Measurements from ENCODE around the gene CCDC81.
A peak's percentile ranks its signal among the peaks of the same experiment; 100 is the strongest.

The CCDC81 gene

GRCh38 chr11:86365546-86365945, 9.1 kb upstream of the CCDC81 start:
- no peak for TF ChIP-seq Cebpa-rat (IDR thresholded peaks at IDR 0.05)
- no peaks in the 10 kb centered on the region for H3K4me1 ChIP-seq

GRCh38 chr11:86369668-86370067, 5.0 kb upstream of the CCDC81 start:
- Histone ChIP-seq H3K27ac (no peak overlapping the region), H3K4me3 (no peak overlapping the region), H3K9ac (no peak overlapping the region), H3K27me3 (no peaks in the 10 kb centered on the region), H3K4me1 (no peaks in the 10 kb centered on the region), H3K36me3 (no peaks in the 10 kb centered on the region), H3K9me3 (0 out of 2 replicates have a peak, but pooled peaks cover 6% of the 10 kb centered on the region), H4K20me1 (no peaks in the 10 kb centered on the region), H3K4me2 (no peak overlapping the region)
- peak; percentile 58; the same call in 1 of the 2 replicates for TF ChIP-seq Cebpa-rat (IDR thresholded peaks at IDR 0.05)

More at GRCh38 chr11:86365546-86365945, 9.1 kb upstream of the CCDC81 start:
- Histone ChIP-seq H3K9ac (no peak overlapping the region), H3K27me3 (no peaks in the 10 kb centered on the region), H4K20me1 (no peaks in the 10 kb centered on the region), H3K9me3 (no peaks in the 10 kb centered on the region), H3K4me3 (no peak overlapping the region), H3K36me3 (no peaks in the 10 kb centered on the region), H3K4me2 (no peak overlapping the region), H3K27ac (no peak overlapping the region)

DNA sequence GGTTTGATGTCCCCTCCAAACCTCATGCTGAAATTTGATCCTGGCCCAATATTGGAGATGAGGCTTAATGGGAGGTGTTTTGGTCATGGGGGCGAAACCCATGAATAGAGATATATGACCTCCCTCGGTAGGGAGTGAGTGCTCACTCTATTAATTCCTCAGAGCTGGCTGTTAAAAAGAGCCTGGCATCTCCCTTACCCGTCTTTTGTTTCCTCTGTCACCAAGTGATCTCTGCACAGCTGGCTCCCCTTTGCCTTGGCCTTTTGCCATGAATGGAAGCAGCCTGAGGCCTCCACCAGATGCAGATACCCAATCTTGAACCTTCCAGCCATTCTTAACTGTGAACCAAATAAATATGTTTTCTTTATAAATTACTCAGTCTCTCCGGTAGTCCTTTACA, 4.5 kb upstream of the CCDC81 start:
- no peak overlapping the region for H3K27ac ChIP-seq
- H3K9ac ChIP-seq, result no peak overlapping the region
- TF ChIP-seq Cebpa-rat (IDR thresholded peaks at IDR 0.05), result no peak
- no peaks in the 10 kb centered on the region for H3K27me3 ChIP-seq
- no peaks in the 10 kb centered on the region for H3K4me1 ChIP-seq
- no peaks in the 10 kb centered on the region for H4K20me1 ChIP-seq
- no peak overlapping the region for H3K4me3 ChIP-seq
- H3K4me2 ChIP-seq, result no peak overlapping the region
- H3K9me3 ChIP-seq, result 0 out of 2 replicates have a peak, but pooled peaks cover 11% of the 10 kb centered on the region
- H3K36me3 ChIP-seq, result no peaks in the 10 kb centered on the region

GRCh38 chr11:86370922-86371594, 3.6 kb upstream of the CCDC81 start:
- no peak overlapping the region for H3K27ac ChIP-seq
- no peak overlapping the region for H3K4me3 ChIP-seq
- H3K36me3 ChIP-seq, result no peaks in the 10 kb centered on the region
- no peak overlapping the region for H3K4me2 ChIP-seq
- no peak overlapping the region for H3K9ac ChIP-seq
- no peaks in the 10 kb centered on the region for H3K27me3 ChIP-seq
- no peaks in the 10 kb centered on the region for H3K4me1 ChIP-seq
- no peak for TF ChIP-seq Cebpa-rat (IDR thresholded peaks at IDR 0.05)
- H3K9me3 ChIP-seq, result peaks cover 15% of the 10 kb centered on the region; the same call in 1 of the 2 replicates
- no peaks in the 10 kb centered on the region for H4K20me1 ChIP-seq

DNA sequence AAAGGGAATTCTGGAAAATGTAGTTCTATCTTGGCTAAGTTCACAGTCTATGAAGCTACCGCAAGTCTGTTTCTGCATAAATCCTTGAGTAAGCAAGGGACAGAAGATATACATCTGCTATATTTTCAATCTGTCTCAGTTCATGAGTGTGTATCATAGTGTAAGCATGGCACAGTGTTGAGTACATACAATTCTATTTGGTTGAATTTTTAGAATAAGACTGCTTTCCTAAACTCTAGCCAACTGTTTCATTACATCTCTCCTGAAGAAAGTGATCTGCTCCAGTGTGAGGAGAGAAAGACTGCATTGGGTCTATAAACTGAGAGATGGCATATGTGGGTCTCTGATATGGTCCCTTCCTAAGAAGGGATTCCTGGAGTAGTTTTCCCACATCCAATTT, 2.6 kb upstream of the CCDC81 start:
- Histone ChIP-seq H3K9me3 (peaks cover 24% of the 10 kb centered on the region), H3K36me3 (no peaks in the 10 kb centered on the region), H4K20me1 (no peaks in the 10 kb centered on the region), H3K4me2 (no peak overlapping the region), H3K27me3 (no peaks in the 10 kb centered on the region), H3K4me3 (no peak overlapping the region), H3K27ac (no peak overlapping the region), H3K4me1 (no peaks in the 10 kb centered on the region), H3K9ac (no peak overlapping the region)
- no peak for TF ChIP-seq Cebpa-rat (IDR thresholded peaks at IDR 0.05)

DNA sequence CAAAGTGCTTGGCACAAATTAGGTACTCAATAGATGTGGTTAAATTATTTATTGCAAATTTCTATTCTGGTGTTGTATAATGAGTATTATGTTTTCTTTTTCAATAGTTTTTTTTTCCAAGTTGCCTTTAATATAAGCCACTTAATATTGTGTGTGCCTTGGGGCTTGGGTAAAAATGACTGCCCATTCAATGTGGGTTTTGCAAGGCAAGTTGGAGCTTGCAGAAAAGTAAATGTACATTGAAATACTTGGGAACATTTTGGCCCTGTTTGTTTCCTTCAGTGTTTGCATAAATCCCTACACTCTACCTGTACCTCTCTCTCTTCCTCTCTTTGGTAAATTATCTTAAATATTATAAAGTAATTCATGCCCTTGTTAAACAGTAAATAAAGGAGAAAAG, 2.1 kb upstream of the CCDC81 start:
- Histone ChIP-seq H3K9me3 (peaks cover 24% of the 10 kb centered on the region), H3K4me3 (no peak overlapping the region), H4K20me1 (no peaks in the 10 kb centered on the region), H3K36me3 (no peaks in the 10 kb centered on the region), H3K4me2 (no peak overlapping the region), H3K27ac (no peak overlapping the region), H3K9ac (no peak overlapping the region), H3K4me1 (no peaks in the 10 kb centered on the region), H3K27me3 (no peaks in the 10 kb centered on the region)
- no peak for TF ChIP-seq Cebpa-rat (IDR thresholded peaks at IDR 0.05)

GRCh38 chr11:86374069-86374468, 618 bp upstream of the CCDC81 start:
- Histone ChIP-seq H3K4me3 (no peak overlapping the region), H3K27me3 (no peaks in the 10 kb centered on the region), H3K9ac (no peak overlapping the region), H3K4me2 (no peak overlapping the region), H3K36me3 (no peaks in the 10 kb centered on the region), H3K27ac (no peak overlapping the region), H4K20me1 (no peaks in the 10 kb centered on the region), H3K4me1 (no peaks in the 10 kb centered on the region), H3K9me3 (peaks cover 24% of the 10 kb centered on the region)
- TF ChIP-seq Cebpa-rat (IDR thresholded peaks at IDR 0.05), result no peak

- Histone ChIP-seq H3K27me3 (no peaks in the 10 kb centered on the region), H3K27ac (no peak overlapping the region), H4K20me1 (no peaks in the 10 kb centered on the region), H3K9me3 (peaks cover 20% of the 10 kb centered on the region), H3K36me3 (no peaks in the 10 kb centered on the region), H3K4me1 (no peaks in the 10 kb centered on the region), H3K9ac (no peak overlapping the region), H3K4me2 (no peak overlapping the region), H3K4me3 (no peak overlapping the region)
- TF ChIP-seq Cebpa-rat (IDR thresholded peaks at IDR 0.05), result no peak
These were observed 3.3 kb downstream of the CCDC81 start for GRCh38 chr11:86377972-86378371.

DNA sequence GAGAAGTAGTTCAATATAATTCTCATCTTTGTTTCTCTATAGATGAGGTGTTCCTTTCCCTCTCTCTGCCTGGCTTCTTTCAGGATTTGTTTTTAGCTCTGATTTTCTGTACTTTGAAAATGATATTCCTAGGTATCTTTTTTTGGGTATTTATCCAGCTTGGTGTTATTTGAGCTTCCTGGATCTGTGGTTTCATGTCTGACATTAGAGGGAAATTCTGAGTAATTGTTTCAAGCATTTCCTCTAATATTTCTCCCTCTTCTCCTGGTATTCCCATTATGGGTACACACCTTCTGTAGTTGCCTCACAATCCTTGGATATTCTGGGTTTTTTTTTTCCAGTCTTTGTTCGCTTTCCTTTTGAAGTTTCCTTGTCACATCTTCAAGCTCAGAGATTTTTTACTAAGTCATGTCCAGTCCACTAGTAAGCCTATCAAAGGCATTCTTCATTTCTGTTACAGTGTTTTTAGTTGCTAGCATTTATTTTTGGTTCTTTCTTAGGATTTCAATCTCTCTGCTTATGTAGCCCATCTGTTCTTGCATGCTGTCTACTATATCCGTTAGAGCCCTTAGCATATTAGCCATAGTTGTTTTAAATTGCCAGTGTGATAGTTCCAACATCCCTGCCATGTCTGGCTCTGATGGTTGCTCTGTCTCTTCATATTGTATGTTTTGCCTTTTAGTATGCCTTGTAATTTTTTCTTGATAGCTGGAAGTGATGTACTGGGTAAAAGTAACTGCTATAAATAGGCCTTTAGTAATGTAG, 5.8 kb downstream of the CCDC81 start:
- H3K27me3 ChIP-seq, result no peaks in the 10 kb centered on the region
- H3K36me3 ChIP-seq, result no peaks in the 10 kb centered on the region
- H3K9ac ChIP-seq, result no peak overlapping the region
- H3K4me1 ChIP-seq, result no peaks in the 10 kb centered on the region
- H4K20me1 ChIP-seq, result no peaks in the 10 kb centered on the region
- H3K4me2 ChIP-seq, result no peak overlapping the region
- H3K9me3 ChIP-seq, result peaks cover 9% of the 10 kb centered on the region
- no peak overlapping the region for H3K27ac ChIP-seq
- no peak overlapping the region for H3K4me3 ChIP-seq
- TF ChIP-seq Cebpa-rat (IDR thresholded peaks at IDR 0.05), result no peak
